Cortex of kidney (tissue), 1 donor: Measurements from ENCODE around the gene ARHGAP36.

Experiments used
- DNase-seq: peaks from one replicate; lab custom pipeline; 2025; lab: John Stamatoyannopoulos, UW

Gene ARHGAP36

DNA sequence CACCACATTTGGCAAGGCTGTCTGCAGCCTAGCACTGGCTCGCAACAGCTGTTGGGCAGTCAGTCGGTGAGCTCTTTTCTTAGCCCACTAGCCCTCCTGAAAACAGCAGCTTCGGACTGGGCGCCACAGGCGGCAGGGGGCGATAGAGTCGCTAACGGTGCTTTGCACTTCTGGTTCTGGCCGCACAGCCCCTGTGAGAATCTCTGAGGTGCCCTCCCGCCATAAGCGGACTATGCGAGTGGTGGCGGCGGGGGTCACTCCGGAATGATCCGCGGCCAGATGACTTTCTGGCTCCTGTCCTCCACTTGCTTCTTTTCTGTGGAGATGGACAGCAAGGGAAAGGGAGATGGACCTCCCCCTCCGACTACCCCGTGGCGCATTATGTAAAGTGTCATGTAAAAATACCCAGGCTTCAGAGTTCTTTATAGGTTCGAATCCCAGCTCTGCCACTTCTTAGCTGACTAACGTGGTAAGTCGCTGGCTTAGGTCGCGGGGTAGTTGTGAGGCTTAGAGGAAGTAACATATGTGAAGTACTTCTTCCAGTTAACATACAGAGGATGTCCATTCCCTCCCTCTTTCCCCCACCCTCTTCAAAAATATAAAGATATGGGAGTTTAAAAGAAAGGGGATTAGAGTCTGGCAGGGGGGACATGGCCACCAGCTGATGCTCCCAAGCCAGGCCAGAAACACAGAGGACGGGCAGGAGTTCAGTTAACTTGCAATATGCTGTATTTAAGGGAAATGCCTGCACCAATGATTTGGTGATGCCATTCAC lies 11.0 kb downstream of the ARHGAP36 start:
- no peak for DNase-seq

DNA sequence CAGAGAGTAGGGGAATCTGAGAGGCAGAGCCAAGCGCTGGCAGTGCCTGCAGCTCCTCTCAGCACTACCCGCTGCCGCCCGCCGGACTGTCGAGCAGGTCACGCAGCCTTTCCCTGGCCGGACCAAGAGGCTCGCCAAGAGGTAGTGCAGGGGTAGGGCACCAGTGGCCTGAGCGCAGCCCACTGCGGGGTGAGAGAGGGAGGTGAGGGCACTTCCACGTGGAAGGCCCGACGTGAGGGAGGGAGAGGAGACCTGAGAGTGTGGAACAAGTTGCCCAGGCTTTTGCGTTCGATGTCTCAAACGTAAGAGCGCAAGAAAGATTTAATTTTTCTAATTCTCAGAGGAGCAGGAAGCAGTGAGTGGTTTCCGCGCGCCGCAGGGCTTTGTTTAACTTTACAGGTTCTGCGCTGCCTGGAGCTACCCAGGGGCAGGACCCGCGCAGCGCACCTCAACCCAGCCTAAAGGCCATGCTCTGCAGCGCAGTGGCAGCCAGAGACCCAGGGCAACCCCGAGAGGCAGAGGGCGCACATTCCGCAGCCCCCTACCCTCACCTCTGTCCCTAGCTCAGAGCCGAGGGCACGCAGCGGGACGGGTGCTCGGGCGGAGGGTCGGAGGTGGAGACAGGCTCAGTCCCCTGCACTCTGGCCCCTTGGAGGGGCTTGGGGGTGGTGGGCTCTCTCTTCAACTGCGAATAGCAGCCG lies 14.9 kb downstream of the ARHGAP36 start:
- no peak for DNase-seq

DNA sequence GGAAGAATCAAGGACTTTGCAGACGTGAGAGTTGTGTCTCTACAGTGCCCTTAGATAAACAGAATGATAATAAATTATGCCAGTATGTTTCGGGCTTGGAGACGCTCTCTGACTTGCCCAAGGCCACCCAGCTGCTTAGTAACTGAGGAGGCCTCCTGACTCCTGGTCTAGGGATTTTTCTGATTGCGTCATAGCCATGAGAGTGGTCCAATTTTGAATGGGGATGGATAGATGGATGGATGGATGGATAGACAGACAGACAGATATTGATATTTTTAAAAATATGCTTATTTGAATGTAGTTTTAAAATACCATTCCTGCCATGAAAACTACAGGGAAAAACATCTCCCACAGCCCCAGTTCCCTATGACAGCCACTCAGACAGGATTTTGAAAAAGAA lies 15.5 kb downstream of the ARHGAP36 start:
- DNase-seq = no peak

DNA sequence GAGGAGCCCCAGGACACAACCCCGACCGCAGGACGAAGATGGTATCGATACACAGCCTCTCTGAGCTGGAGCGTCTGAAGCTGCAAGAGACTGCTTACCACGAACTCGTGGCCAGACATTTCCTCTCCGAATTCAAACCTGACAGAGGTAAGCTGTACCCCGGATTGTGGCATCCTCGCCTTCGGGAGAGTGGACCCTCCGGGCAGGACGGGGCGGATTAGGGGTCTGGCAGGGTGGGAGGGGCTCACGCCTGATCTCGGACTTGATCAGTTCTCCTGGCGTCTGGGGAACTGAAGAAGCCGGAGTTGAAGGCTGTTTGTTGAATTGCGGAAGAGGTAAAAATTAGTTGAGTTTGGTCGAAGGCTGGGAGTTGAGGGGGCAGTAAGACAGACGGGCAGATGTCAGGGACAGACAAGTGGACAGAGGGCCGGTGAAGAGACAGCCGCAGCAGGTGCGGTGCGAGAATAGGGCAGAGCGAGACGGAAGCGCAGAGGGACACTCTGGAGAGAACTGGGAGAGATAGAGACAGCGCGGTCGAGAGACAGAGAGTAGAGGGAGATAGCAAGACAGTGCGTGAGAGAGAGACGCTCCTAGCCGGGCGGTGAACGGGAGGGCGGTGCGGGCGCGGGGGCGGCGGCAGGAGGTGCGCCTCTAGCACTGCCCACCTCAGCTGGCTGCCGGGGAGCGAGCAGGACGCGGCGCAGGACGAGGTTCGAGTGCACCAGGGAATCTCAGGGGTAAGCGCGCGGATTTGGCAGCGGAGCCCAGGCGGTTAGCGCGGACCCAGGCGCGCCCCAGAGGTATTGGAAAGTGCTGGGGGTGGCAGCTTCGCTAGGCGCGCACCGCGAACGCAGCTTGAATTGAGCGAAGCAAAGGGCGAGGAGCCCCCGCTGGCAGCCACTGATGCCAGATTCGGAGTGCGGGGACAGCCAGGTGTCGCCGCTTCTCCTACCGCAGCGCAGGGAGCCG lies 23.9 kb downstream of the ARHGAP36 start:
- DNase-seq = no peak

DNA sequence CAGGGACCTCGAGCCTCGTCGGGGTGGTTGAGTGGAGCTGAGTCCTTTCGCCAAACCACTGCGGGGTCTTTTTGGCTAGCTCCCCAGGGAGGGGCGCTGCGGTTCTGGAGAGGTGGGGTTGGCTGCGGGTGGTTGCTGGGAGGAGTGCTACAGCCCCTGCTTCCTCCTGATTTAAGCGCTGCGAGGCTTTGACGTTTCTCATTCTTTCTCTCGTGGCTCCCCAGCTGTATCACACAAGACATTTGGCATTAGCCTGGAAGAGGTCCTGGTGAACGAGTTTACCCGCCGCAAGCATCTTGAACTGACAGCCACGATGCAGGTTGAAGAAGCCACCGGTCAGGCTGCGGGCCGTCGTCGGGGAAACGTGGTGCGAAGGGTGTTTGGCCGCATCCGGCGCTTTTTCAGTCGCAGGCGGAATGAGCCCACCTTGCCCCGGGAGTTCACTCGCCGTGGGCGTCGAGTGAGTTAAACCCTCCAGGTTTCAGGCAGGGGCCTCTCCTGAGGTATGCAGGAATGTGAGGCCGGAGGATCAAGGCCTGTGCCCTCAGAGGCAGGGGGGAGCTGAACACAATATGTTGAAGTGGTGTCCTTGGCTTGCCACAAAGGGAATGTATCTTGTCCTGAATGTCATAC lies 25.5 kb downstream of the ARHGAP36 start:
- DNase-seq = no peak

DNA sequence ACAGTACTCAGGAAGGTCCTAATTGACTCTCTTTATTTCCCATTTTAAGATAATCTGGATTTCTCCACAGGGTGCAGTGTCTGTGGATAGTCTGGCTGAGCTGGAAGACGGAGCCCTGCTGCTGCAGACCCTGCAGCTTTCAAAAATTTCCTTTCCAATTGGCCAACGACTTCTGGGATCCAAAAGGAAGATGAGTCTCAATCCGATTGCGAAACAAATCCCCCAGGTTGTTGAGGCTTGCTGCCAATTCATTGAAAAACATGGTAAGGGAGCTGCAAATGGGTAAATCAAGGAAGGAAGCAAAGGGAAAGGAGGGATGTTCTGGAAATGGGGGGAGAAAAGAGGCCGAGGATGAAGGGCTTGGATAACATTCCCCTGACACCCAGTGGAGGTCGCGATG lies 26.0 kb downstream of the ARHGAP36 start:
- no peak for DNase-seq

DNA sequence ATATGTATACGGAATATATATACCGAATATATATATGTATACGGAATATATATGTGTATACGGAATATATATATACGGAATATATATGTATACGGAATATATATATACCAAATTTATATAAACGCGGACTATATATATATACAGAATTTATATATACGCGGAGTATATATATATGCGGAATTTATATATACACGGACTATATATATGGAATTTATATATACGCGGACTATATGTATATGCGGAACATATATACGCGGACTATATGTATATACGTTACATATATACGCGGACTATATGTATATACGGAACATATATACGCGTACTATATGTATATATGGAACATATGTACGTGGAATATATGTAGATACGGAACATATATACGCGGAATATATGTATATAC lies 78.6 kb downstream of the ARHGAP36 start:
- no peak for DNase-seq

DNA sequence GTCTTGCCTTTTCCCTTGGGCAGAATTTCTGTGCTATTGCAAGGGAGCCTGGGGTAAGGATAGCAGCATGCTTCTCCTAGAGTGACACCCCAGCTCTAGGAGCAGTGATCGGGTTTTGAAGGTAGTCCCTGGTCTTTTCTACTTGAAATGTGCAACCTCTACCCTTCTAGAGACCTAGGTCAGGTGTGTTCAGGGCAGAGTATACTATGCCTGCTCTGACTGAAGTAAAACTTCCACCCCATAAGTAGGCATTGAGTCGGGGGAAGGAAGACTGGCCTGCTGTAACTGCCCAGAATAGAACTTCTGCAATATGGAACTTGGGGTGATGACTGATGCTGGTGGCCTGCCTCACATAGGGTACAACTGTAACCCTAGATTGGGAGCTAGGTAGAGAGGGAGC lies 80.9 kb downstream of the ARHGAP36 start:
- no peak for DNase-seq
